ENCODE results near the gene CFDP1. TPM values are rescaled to one million over a fixed set of nuclear protein-coding genes. Genes with fewer than 3 reads are reported as not detected.

CFDP1 gene
- polyA plus RNA-seq, 4 donors: 108 to 390 (median 236) TPM

GRCh38 chr16:75254359-75254837 lies 178.9 kb downstream of the CFDP1 start:
- H3K27me3 ChIP-seq (ENCODE audit: control insufficient read depth in 3 of 3, insufficient read depth in 3 of 3, low read length in 3 of 3): no peaks in the 10 kb centered on the region
- H3K9me3 ChIP-seq (ENCODE audit: control insufficient read depth in 2 of 2, insufficient read depth in 1 of 2, low read depth in 1 of 2, low read length in 1 of 2): no peaks in the 10 kb centered on the region
- 56 to 63% (median 61%) methylated on average over 5 of the region's 5 CpGs for WGBS, 3 donors
- peaks cover 0 to 74% (median 3%) of the 10 kb centered on the region in 3 donors for H3K4me1 ChIP-seq (ENCODE audit: control insufficient read depth in 3 of 3, insufficient read depth in 2 of 3, low read depth in 1 of 3, low read length in 2 of 3)
- H3K36me3 ChIP-seq (ENCODE audit: control insufficient read depth in 3 of 3, insufficient read depth in 2 of 3, low read depth in 1 of 3, low read length in 3 of 3): peaks cover 0 to 45% (median 0%) of the 10 kb centered on the region in 3 donors
- DNase-seq: peak; percentile 35 to 56
- peak overlapping the region in 2 of 3 donors; percentile 2 to 56 for H3K27ac ChIP-seq (ENCODE audit: low read depth in 1 of 3, low read length in 2 of 3)
- no peak for FAIRE-seq
- no peak overlapping the region for H3K4me3 ChIP-seq (ENCODE audit: low read depth in 1 of 3, low read length in 3 of 3)

- no peak for FAIRE-seq
Measured at GRCh38 chr16:75252946-75253911, 180.1 kb downstream of the CFDP1 start.

GRCh38 chr16:75252049-75252864 lies 181.0 kb downstream of the CFDP1 start:
- FAIRE-seq (no peak), DNase-seq (no peak)
- H3K27ac ChIP-seq (ENCODE audit: low read depth in 1 of 3, low read length in 2 of 3): peak overlapping the region; percentile 2 to 77 (median 46)
- H3K27me3 ChIP-seq (ENCODE audit: control insufficient read depth in 3 of 3, insufficient read depth in 3 of 3, low read length in 3 of 3): no peaks in the 10 kb centered on the region
- WGBS, 3 donors: 64 to 72% (median 70%) methylated on average over 23 to 24 of the region's 24 CpGs
- no peaks in the 10 kb centered on the region for H3K9me3 ChIP-seq (ENCODE audit: control insufficient read depth in 2 of 2, insufficient read depth in 1 of 2, low read depth in 1 of 2, low read length in 1 of 2)
- H3K4me3 ChIP-seq (ENCODE audit: low read depth in 1 of 3, low read length in 3 of 3): peak overlapping the region; percentile 7 to 86 (median 14)
- H3K4me1 ChIP-seq (ENCODE audit: control insufficient read depth in 3 of 3, insufficient read depth in 2 of 3, low read depth in 1 of 3, low read length in 2 of 3): peaks cover 0 to 78% (median 9%) of the 10 kb centered on the region in 3 donors
- H3K36me3 ChIP-seq (ENCODE audit: control insufficient read depth in 3 of 3, insufficient read depth in 2 of 3, low read depth in 1 of 3, low read length in 3 of 3): peaks cover 0 to 53% (median 0%) of the 10 kb centered on the region in 3 donors

More at GRCh38 chr16:75252946-75253911, 180.1 kb downstream of the CFDP1 start:
- Histone ChIP-seq H3K4me1 (ENCODE audit: control insufficient read depth in 3 of 3, insufficient read depth in 2 of 3, low read depth in 1 of 3, low read length in 2 of 3) (peaks cover 0 to 78% (median 9%) of the 10 kb centered on the region in 3 donors), H3K27me3 (ENCODE audit: control insufficient read depth in 3 of 3, insufficient read depth in 3 of 3, low read length in 3 of 3) (no peaks in the 10 kb centered on the region), H3K9me3 (ENCODE audit: control insufficient read depth in 2 of 2, insufficient read depth in 1 of 2, low read depth in 1 of 2, low read length in 1 of 2) (no peaks in the 10 kb centered on the region), H3K4me3 (ENCODE audit: low read depth in 1 of 3, low read length in 3 of 3) (no peak overlapping the region), H3K36me3 (ENCODE audit: control insufficient read depth in 3 of 3, insufficient read depth in 2 of 3, low read depth in 1 of 3, low read length in 3 of 3) (peaks cover 0 to 49% (median 0%) of the 10 kb centered on the region in 3 donors), H3K27ac (ENCODE audit: low read depth in 1 of 3, low read length in 2 of 3) (peak overlapping the region in 2 of 3 donors; percentile 47 to 77)
- 64 to 88% (median 81%) methylated on average over 15 of the region's 15 CpGs for WGBS, 3 donors
- DNase-seq: no peak

GRCh38 chr16:75251280-75252048 lies 181.8 kb downstream of the CFDP1 start, which contains the start of gene BCAR1:
Gene BCAR1, minus strand, starts transcription at chr16:75251624. Its CDS starts 142 bp downstream, at chr16:75251482.
- WGBS, 3 donors: 1 to 8% (median 2%) methylated on average over 43 to 84 of the region's 84 CpGs
- Histone ChIP-seq H3K27ac (ENCODE audit: low read depth in 1 of 3, low read length in 2 of 3) (peak within 1 kb of the TSS; percentile 77 to 97 (median 94)), H3K4me3 (ENCODE audit: low read depth in 1 of 3, low read length in 3 of 3) (peak within 1 kb of the TSS; percentile 68 to 86 (median 76)), H3K9me3 (ENCODE audit: control insufficient read depth in 2 of 2, insufficient read depth in 1 of 2, low read depth in 1 of 2, low read length in 1 of 2) (no peaks in the 10 kb centered on the region), H3K4me1 (ENCODE audit: control insufficient read depth in 3 of 3, insufficient read depth in 2 of 3, low read depth in 1 of 3, low read length in 2 of 3) (peaks cover 0 to 79% (median 6%) of the 10 kb centered on the region in 3 donors), H3K36me3 (ENCODE audit: control insufficient read depth in 3 of 3, insufficient read depth in 2 of 3, low read depth in 1 of 3, low read length in 3 of 3) (peaks cover 0 to 59% (median 0%) of the 10 kb centered on the region in 3 donors), H3K27me3 (ENCODE audit: control insufficient read depth in 3 of 3, insufficient read depth in 3 of 3, low read length in 3 of 3) (no peaks in the 10 kb centered on the region)
- peak; percentile 83 to 95 for DNase-seq
- no peak for FAIRE-seq

- DNase-seq (peak; percentile 84 to 93), FAIRE-seq (no peak)
- peak overlapping the region; percentile 66 to 97 (median 94) for H3K27ac ChIP-seq (ENCODE audit: low read depth in 1 of 3, low read length in 2 of 3)
- H3K4me3 ChIP-seq (ENCODE audit: low read depth in 1 of 3, low read length in 3 of 3): peak overlapping the region; percentile 68 to 86 (median 76)
- H3K4me1 ChIP-seq (ENCODE audit: control insufficient read depth in 3 of 3, insufficient read depth in 2 of 3, low read depth in 1 of 3, low read length in 2 of 3): peaks cover 0 to 79% (median 6%) of the 10 kb centered on the region in 3 donors
- H3K9me3 ChIP-seq (ENCODE audit: control insufficient read depth in 2 of 2, insufficient read depth in 1 of 2, low read depth in 1 of 2, low read length in 1 of 2): no peaks in the 10 kb centered on the region
- peaks cover 0 to 58% (median 0%) of the 10 kb centered on the region in 3 donors for H3K36me3 ChIP-seq (ENCODE audit: control insufficient read depth in 3 of 3, insufficient read depth in 2 of 3, low read depth in 1 of 3, low read length in 3 of 3)
- WGBS, 3 donors: 1 to 2% (median 2%) methylated on average over 33 to 59 of the region's 59 CpGs
- no peaks in the 10 kb centered on the region for H3K27me3 ChIP-seq (ENCODE audit: control insufficient read depth in 3 of 3, insufficient read depth in 3 of 3, low read length in 3 of 3)
Measured at GRCh38 chr16:75250809-75251279, 182.5 kb downstream of the CFDP1 start.

- Histone ChIP-seq H3K27ac (ENCODE audit: low read depth in 1 of 3, low read length in 2 of 3) (peak overlapping the region; percentile 66 to 97 (median 94)), H3K36me3 (ENCODE audit: control insufficient read depth in 3 of 3, insufficient read depth in 2 of 3, low read depth in 1 of 3, low read length in 3 of 3) (peaks cover 0 to 58% (median 0%) of the 10 kb centered on the region in 3 donors), H3K27me3 (ENCODE audit: control insufficient read depth in 3 of 3, insufficient read depth in 3 of 3, low read length in 3 of 3) (no peaks in the 10 kb centered on the region), H3K4me1 (ENCODE audit: control insufficient read depth in 3 of 3, insufficient read depth in 2 of 3, low read depth in 1 of 3, low read length in 2 of 3) (peaks cover 0 to 82% (median 6%) of the 10 kb centered on the region in 3 donors), H3K9me3 (ENCODE audit: control insufficient read depth in 2 of 2, insufficient read depth in 1 of 2, low read depth in 1 of 2, low read length in 1 of 2) (no peaks in the 10 kb centered on the region), H3K4me3 (ENCODE audit: low read depth in 1 of 3, low read length in 3 of 3) (peak overlapping the region; percentile 68 to 86 (median 76))
- 0 to 6% (median 6%) methylated on average over 26 to 29 of the region's 29 CpGs for WGBS, 3 donors
- DNase-seq (peak; percentile 61 to 91), FAIRE-seq (no peak)
Measured at GRCh38 chr16:75250089-75250808, 183.1 kb downstream of the CFDP1 start.

GRCh38 chr16:75249441-75249840 lies 183.9 kb downstream of the CFDP1 start:
- Histone ChIP-seq H3K36me3 (ENCODE audit: control insufficient read depth in 3 of 3, insufficient read depth in 2 of 3, low read depth in 1 of 3, low read length in 3 of 3) (peaks cover 0 to 54% (median 0%) of the 10 kb centered on the region in 3 donors), H3K27ac (ENCODE audit: low read depth in 1 of 3, low read length in 2 of 3) (peak overlapping the region; percentile 66 to 97 (median 94)), H3K4me1 (ENCODE audit: control insufficient read depth in 3 of 3, insufficient read depth in 2 of 3, low read depth in 1 of 3, low read length in 2 of 3) (peaks cover 0 to 82% (median 9%) of the 10 kb centered on the region in 3 donors), H3K27me3 (ENCODE audit: control insufficient read depth in 3 of 3, insufficient read depth in 3 of 3, low read length in 3 of 3) (no peaks in the 10 kb centered on the region), H3K9me3 (ENCODE audit: control insufficient read depth in 2 of 2, insufficient read depth in 1 of 2, low read depth in 1 of 2, low read length in 1 of 2) (no peaks in the 10 kb centered on the region), H3K4me3 (ENCODE audit: low read depth in 1 of 3, low read length in 3 of 3) (peak overlapping the region in 2 of 3 donors; percentile 76 to 86)
- 53 to 74% (median 63%) methylated on average over 5 of the region's 5 CpGs for WGBS, 3 donors
- no peak for DNase-seq
- no peak for FAIRE-seq

All from small intestine (tissue), 7 donors.